PFSK-1 (cell line): ENCODE data around the gene SLC8A3.

Experiments used
- FOXP2 ChIP-seq: optimal IDR thresholded peaks from 2 replicates; pipeline ENCODE3; 2011; ENCODE audit warnings: borderline replicate concordance, control low read depth, inconsistent platforms; ENCODE audit not compliant: insufficient read depth; ENCODE audit errors: extremely low read length, extremely low read depth
- POLR2AphosphoS5 ChIP-seq: IDR thresholded peaks from 2 replicates; pipeline ENCODE4 v1.6.1; 2012; ENCODE audit warnings: low read depth, mild to moderate bottlenecking, control low read depth, low read length, moderate library complexity
- SIN3A ChIP-seq: IDR thresholded peaks from 2 replicates; pipeline ENCODE4 v1.6.1; 2012; ENCODE audit warnings: mild to moderate bottlenecking, low read length, moderate library complexity, borderline replicate concordance; ENCODE audit not compliant: insufficient read depth
- TAF1 ChIP-seq: IDR thresholded peaks from 2 replicates; pipeline ENCODE4 v1.6.1; 2012; ENCODE audit warnings: low read length, control low read depth, borderline replicate concordance; ENCODE audit not compliant: insufficient read depth
- TF ChIP-seq, protein P1 (sequence below), 2 experiments: IDR thresholded peaks; 2 replicates each; pipeline versions ENCODE4 v1.6.1 to v1.8.0; 2011 to 2012; ENCODE audit warnings: low read depth in 2 of 2, low read length in 2 of 2, control low read depth in 1 of 2, inconsistent platforms in 1 of 2, mild to moderate bottlenecking in 1 of 2, moderate library complexity in 1 of 2; ENCODE audit not compliant: insufficient read depth in 1 of 2

The SLC8A3 gene

DNA sequence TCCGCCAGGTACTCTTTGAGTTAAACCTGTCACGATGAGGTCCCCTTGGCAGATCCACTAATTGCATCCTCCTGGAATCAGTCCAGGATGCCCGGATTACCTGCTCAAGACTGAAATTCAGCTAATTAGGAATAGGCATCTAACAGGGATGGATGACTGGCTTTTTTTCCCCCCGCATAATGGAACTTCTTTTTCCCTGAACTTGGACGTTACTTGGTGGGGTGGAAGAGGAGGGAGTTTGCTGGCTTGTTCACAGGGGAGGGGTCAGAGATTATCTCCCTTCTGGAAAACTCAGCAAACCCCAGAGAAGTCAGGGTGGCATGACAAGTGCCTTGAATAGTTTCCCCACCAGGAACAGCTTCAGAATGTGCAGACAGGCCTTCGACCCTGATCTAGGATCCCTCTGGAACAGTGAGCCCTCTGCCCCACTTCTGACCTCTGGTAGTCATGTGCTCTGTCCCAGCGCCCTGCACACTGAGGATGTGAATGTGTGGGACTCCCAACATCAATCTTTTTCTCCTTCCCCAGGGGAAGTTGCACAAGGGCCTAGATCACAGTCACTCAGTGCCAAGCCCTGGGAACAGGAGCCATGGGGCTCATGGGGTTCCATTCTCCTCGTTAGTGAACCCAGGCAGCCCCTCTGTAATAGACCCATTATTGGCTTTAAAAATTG, 167.1 kb downstream of the SLC8A3 start:
- TF ChIP-seq, protein P1, sequence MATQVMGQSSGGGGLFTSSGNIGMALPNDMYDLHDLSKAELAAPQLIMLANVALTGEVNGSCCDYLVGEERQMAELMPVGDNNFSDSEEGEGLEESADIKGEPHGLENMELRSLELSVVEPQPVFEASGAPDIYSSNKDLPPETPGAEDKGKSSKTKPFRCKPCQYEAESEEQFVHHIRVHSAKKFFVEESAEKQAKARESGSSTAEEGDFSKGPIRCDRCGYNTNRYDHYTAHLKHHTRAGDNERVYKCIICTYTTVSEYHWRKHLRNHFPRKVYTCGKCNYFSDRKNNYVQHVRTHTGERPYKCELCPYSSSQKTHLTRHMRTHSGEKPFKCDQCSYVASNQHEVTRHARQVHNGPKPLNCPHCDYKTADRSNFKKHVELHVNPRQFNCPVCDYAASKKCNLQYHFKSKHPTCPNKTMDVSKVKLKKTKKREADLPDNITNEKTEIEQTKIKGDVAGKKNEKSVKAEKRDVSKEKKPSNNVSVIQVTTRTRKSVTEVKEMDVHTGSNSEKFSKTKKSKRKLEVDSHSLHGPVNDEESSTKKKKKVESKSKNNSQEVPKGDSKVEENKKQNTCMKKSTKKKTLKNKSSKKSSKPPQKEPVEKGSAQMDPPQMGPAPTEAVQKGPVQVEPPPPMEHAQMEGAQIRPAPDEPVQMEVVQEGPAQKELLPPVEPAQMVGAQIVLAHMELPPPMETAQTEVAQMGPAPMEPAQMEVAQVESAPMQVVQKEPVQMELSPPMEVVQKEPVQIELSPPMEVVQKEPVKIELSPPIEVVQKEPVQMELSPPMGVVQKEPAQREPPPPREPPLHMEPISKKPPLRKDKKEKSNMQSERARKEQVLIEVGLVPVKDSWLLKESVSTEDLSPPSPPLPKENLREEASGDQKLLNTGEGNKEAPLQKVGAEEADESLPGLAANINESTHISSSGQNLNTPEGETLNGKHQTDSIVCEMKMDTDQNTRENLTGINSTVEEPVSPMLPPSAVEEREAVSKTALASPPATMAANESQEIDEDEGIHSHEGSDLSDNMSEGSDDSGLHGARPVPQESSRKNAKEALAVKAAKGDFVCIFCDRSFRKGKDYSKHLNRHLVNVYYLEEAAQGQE (IDR thresholded peaks at IDR 0.05; ENCODE audit: insufficient read depth in 1 of 2, low read depth in 2 of 2, low read length in 2 of 2): no peak
- no peak for TF ChIP-seq FOXP2

DNA sequence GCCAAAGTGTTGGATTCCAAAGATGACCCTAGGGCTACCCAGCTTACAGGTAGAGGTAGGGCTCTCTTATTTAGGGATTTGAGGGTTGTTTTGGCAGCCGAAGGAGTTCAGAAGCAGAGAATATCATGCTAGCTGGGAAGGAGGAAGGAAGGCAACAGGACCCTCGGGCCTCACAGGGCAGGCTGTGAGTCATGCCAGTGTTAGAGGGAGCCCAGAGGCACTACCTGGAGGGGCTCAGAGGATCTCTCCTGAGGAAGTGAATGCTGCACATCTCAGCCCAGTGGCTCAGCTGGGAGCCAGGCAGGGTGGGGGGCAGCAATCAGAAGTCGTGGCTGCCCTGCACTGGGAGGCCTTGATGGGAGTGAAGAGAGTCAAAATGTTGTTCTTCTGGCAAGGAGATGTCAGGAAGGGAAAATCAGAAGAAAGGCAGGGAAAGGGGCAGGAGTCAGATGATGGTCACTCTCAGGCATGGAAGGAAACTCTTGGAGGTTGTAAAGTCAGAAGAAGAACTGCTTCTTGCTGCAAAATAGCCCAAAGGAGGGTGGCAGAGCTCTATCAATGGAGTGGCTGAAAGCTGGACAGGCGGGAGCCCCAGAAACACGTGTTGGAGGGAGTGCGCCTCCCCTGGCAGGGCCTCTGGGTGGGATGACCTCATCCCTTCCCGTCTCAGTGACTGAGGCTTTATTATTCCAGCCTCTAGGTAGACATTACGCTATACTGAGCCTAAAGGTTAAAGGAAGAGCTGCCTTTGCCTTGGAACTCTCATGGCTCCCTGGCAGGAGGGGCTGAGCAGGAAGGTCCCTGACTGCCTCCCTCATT, 168.2 kb downstream of the SLC8A3 start:
- TF ChIP-seq, protein P1 (IDR thresholded peaks at IDR 0.05; ENCODE audit: insufficient read depth in 1 of 2, low read depth in 2 of 2, low read length in 2 of 2): no peak
- TF ChIP-seq FOXP2: no peak
- no peak for TF ChIP-seq TAF1
- TF ChIP-seq POLR2AphosphoS5: no peak
- no peak for TF ChIP-seq SIN3A

DNA sequence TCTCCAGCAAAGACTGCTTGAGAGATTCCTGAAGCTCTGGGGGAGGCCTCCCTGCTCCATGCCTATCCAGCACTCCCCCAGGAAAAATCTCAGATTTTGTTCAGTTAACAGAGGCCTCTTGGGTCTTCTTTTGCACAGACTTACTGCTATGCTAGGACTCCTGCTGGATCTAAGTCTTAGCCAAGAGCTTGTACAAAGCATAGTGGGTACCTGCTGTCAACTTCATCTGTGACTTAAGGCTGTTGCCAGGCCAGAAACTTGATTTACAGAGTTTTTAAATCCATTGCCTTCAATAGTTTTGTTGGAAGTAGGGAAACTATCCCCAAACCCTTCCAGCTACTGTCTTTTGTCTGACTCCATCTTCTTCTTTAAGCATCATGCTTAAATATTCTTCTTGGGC, 169.1 kb downstream of the SLC8A3 start:
- TF ChIP-seq, protein P1 (IDR thresholded peaks at IDR 0.05; ENCODE audit: insufficient read depth in 1 of 2, low read depth in 2 of 2, low read length in 2 of 2): no peak
- TF ChIP-seq POLR2AphosphoS5 (no peak), SIN3A (no peak), FOXP2 (no peak), TAF1 (no peak)

DNA sequence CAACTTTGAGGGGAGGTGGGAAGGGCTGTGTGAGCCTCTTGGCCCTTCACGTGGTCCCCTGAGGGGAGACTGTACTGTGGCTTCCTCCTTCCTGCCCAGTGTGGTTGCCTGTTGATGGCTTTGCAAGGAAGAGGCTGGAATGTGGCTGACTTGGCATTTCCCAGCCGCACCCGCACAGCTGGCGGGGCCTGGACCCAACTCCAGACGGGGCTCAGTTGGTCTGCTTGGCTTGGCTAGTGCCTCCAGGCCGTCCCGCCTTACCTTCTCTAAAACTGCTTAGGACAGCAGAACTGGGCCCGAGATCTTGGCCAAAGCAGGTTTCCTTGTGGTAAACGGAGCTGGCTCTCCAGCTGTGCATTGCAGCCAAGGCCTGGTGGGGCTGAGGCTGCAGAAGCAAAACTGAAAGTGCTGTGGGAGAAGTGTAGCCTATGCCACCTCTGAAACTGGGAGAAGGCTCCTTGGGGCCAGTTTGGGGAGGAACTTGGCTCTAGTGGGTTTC, 170.0 kb downstream of the SLC8A3 start:
- TF ChIP-seq SIN3A (no peak), TAF1 (no peak), POLR2AphosphoS5 (no peak), FOXP2 (no peak)
- TF ChIP-seq, protein P1 (IDR thresholded peaks at IDR 0.05; ENCODE audit: insufficient read depth in 1 of 2, low read depth in 2 of 2, low read length in 2 of 2): no peak
